Osteoblast (primary cell): ENCODE data around the gene ZC3H12C. TPM values are rescaled to one million over a fixed set of nuclear protein-coding genes. Genes with fewer than 3 reads are reported as not detected.

Experiments used
- DNase-seq: peaks from one replicate; pipeline ENCODE4 v3.0.0; 2011; ENCODE audit warnings: low spot score, mixed read lengths; ENCODE audit not compliant: insufficient read length; ENCODE audit errors: missing footprints
- H2AFZ ChIP-seq: 2 replicates; pipeline ENCODE4 v1.6.0; 2011; ENCODE audit warnings: mild to moderate bottlenecking, low read length
- H3K27ac ChIP-seq: 2 replicates; pipeline ENCODE4 v1.5.1; 2011; ENCODE audit warnings: mild to moderate bottlenecking, low read depth, low read length, moderate library complexity
- H3K27me3 ChIP-seq: 2 replicates; pipeline ENCODE4 v1.6.0; 2012; ENCODE audit warnings: mild to moderate bottlenecking, control low read depth, inconsistent platforms, low read length, moderate library complexity; ENCODE audit not compliant: insufficient read depth
- H3K36me3 ChIP-seq: 2 replicates; pipeline ENCODE4 v1.5.1; 2011; ENCODE audit warnings: mild to moderate bottlenecking, low read length, control low read depth, moderate library complexity; ENCODE audit not compliant: insufficient read depth
- H3K4me1 ChIP-seq: 2 replicates; pipeline ENCODE4 v1.5.1; 2011; ENCODE audit warnings: mild to moderate bottlenecking, low read length, control low read depth, moderate library complexity; ENCODE audit not compliant: insufficient read depth
- H3K4me2 ChIP-seq: 2 replicates; pipeline ENCODE4 v1.6.0; 2011; ENCODE audit warnings: mild to moderate bottlenecking, low read length; ENCODE audit not compliant: insufficient read depth
- H3K4me3 ChIP-seq: fragments of 200-600 bp; sonication (generic); 3 replicates; pipeline ENCODE4 v1.5.1; 2012; ENCODE audit warnings: mild to moderate bottlenecking, low read length, inconsistent platforms; ENCODE audit not compliant: insufficient read depth
- H3K79me2 ChIP-seq: 2 replicates; pipeline ENCODE4 v1.6.0; 2012; ENCODE audit warnings: mild to moderate bottlenecking, low read length, control low read depth, inconsistent platforms; ENCODE audit not compliant: insufficient read depth
- H3K9me3 ChIP-seq: 2 replicates; pipeline ENCODE4 v1.5.1; 2011; ENCODE audit warnings: low read depth, low read length, control low read depth
- H4K20me1 ChIP-seq: 2 replicates; pipeline ENCODE4 v1.6.0; 2012; ENCODE audit warnings: mild to moderate bottlenecking, low read length, control low read depth; ENCODE audit not compliant: insufficient read depth
- total RNA-seq: library from RNA; depleted of rRNA; stranded (reverse); fragments of >200 nt; gene quantifications from 2 replicates; pipeline ENCODE4 v1.2.3, GENCODE V29; 2012
- TF ChIP-seq, protein P1 (sequence below): IDR thresholded peaks from 2 replicates; pipeline ENCODE4 v1.5.1; 2011; ENCODE audit warnings: mild to moderate bottlenecking, low read depth, low read length, moderate library complexity; ENCODE audit errors: extremely low read depth

ZC3H12C gene
- total RNA-seq, 1 donor = 10.5 TPM

DNA sequence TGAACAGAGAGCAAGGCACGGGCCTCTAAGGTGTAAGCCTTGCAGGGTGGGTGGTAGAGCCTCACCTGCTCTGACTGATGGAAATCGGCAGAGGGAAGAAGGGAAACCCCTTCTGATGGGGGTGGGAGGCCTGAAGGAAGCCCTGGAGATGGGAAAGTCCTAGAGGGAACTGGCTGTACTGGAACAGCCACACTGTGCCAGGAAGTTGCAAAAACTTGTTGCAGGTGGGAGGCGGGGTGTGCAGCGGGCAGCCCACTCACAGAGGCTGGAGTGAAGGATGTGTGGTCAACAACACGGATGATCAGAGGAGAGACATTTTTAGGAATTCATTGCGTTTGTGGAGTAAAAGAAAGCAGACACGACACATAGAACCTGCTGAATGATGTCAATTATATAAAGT, 91.3 kb downstream of the ZC3H12C start:
- no peaks in the 10 kb centered on the region for H4K20me1 ChIP-seq
- TF ChIP-seq, protein P1, sequence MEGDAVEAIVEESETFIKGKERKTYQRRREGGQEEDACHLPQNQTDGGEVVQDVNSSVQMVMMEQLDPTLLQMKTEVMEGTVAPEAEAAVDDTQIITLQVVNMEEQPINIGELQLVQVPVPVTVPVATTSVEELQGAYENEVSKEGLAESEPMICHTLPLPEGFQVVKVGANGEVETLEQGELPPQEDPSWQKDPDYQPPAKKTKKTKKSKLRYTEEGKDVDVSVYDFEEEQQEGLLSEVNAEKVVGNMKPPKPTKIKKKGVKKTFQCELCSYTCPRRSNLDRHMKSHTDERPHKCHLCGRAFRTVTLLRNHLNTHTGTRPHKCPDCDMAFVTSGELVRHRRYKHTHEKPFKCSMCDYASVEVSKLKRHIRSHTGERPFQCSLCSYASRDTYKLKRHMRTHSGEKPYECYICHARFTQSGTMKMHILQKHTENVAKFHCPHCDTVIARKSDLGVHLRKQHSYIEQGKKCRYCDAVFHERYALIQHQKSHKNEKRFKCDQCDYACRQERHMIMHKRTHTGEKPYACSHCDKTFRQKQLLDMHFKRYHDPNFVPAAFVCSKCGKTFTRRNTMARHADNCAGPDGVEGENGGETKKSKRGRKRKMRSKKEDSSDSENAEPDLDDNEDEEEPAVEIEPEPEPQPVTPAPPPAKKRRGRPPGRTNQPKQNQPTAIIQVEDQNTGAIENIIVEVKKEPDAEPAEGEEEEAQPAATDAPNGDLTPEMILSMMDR = no peak
- H2AFZ ChIP-seq = no peak overlapping the region
- H3K27me3 ChIP-seq = no peaks in the 10 kb centered on the region
- peaks cover 9% of the 10 kb centered on the region for H3K4me1 ChIP-seq
- H3K36me3 ChIP-seq = no peaks in the 10 kb centered on the region
- no peak for DNase-seq
- H3K9me3 ChIP-seq = no peaks in the 10 kb centered on the region
- H3K79me2 ChIP-seq = no peaks in the 10 kb centered on the region
- H3K27ac ChIP-seq = no peak overlapping the region
- H3K4me2 ChIP-seq = no peak overlapping the region
- no peak overlapping the region for H3K4me3 ChIP-seq

DNA sequence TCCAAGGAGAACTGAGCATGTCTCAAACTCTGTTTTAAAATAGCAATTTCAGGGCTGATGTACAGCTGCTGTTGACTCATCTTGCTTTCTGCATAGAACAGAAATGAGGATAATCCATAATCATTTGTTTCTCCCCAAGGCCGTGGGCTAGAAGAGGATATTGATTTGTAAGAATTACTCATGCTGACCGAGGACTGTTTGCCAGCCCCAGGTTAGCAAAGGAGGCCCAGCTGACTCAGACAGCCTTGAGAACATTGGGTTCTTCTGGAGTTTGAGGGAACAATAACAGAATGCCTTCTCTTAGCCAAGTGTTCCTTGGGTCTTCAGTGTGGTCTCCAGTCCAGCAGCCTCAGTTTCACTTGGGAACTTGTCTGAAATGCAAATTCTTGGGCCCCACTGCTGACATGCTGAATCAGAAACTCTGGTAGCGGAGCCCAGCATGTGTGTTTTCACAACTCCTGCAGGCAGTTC, 92.0 kb downstream of the ZC3H12C start:
- no peaks in the 10 kb centered on the region for H3K27me3 ChIP-seq
- H3K4me2 ChIP-seq = no peak overlapping the region
- H3K9me3 ChIP-seq = no peaks in the 10 kb centered on the region
- no peaks in the 10 kb centered on the region for H3K79me2 ChIP-seq
- no peak overlapping the region for H3K4me3 ChIP-seq
- no peaks in the 10 kb centered on the region for H4K20me1 ChIP-seq
- H3K27ac ChIP-seq = no peak overlapping the region
- TF ChIP-seq, protein P1 = no peak
- H3K36me3 ChIP-seq = no peaks in the 10 kb centered on the region
- H3K4me1 ChIP-seq = peaks cover 9% of the 10 kb centered on the region
- DNase-seq = peak; percentile 36
- peak overlapping the region; percentile 15 for H2AFZ ChIP-seq

DNA sequence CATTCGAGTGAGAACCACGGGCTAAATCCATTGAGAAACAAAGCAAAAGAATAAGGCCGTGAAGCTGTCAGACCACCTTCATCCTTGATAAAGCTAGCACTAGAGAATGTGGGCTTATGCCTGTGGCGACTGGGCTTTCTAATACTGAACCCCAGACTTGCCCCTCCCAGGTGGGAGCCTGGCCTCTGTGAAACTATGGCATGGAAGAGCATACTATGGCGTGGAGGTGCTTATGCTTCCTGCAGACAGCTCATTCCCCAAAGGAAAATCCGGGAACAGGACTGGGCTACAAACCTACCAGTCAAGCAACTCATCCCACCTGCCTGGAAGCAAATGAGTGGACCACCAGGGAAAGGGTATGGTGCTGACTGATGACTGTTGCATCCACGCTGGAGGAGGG, 92.4 kb downstream of the ZC3H12C start:
- Histone ChIP-seq H2AFZ (no peak overlapping the region), H3K4me3 (no peak overlapping the region), H3K36me3 (no peaks in the 10 kb centered on the region), H3K27me3 (no peaks in the 10 kb centered on the region), H4K20me1 (no peaks in the 10 kb centered on the region), H3K79me2 (no peaks in the 10 kb centered on the region), H3K4me1 (peaks cover 9% of the 10 kb centered on the region), H3K27ac (no peak overlapping the region), H3K9me3 (no peaks in the 10 kb centered on the region), H3K4me2 (no peak overlapping the region)
- TF ChIP-seq, protein P1 = no peak
- no peak for DNase-seq

DNA sequence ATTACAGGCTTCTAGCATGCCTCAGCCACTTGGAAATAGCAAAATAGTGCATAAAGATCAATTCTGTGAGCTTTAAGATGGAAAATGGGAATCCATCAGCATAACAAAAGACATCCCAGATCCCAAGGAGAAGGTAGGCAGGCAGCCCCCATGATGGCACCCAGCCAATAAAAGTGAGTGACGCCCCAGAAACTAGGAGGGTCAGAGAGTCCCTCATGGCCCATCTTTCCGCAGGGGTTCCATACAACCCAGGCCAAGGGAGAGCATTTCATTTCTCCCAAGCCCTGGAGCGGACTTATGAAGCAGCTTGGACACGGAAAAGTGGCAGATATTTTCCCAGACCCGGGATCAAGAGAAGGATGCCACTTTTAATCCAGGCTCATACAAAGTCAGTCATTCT, 93.3 kb downstream of the ZC3H12C start:
- no peak for DNase-seq
- Histone ChIP-seq H3K27me3 (no peaks in the 10 kb centered on the region), H3K4me3 (no peak overlapping the region), H2AFZ (no peak overlapping the region), H4K20me1 (no peaks in the 10 kb centered on the region), H3K9me3 (no peaks in the 10 kb centered on the region), H3K36me3 (no peaks in the 10 kb centered on the region), H3K27ac (no peak overlapping the region), H3K79me2 (no peaks in the 10 kb centered on the region), H3K4me1 (peaks cover 9% of the 10 kb centered on the region), H3K4me2 (no peak overlapping the region)
- TF ChIP-seq, protein P1 = no peak
